Ovary (tissue), 9 donors: ENCODE measurements around the gene GNAL. TPM values are rescaled to one million over a fixed set of nuclear protein-coding genes. Genes with fewer than 3 reads are reported as not detected.
A peak's percentile ranks its signal among the peaks of the same experiment; 100 is the strongest.

Experiments
- DNase-seq, 5 donors: peaks; one replicate each; pipeline ENCODE4 v3.0.0-alpha.2; 2019 to 2020
- H3K27ac ChIP-seq, 2 donors: fragments of 200-600 bp; one replicate each; pipeline versions ENCODE4 v1.5.1 to v1.8.0; 2019 to 2022
- H3K27me3 ChIP-seq: fragments of 200-600 bp; one replicate; pipeline ENCODE4 v1.8.0; 2022
- H3K36me3 ChIP-seq: fragments of 200-600 bp; sonication (generic); one replicate; pipeline ENCODE4 v1.5.1; 2019
- H3K4me1 ChIP-seq: one replicate; pipeline ENCODE4 v1.8.1; 2013; ENCODE audit warnings: mild to moderate bottlenecking, moderate library complexity; ENCODE audit not compliant: insufficient read depth
- H3K4me3 ChIP-seq: fragments of 200-600 bp; sonication (generic); one replicate; pipeline ENCODE4 v1.5.1; 2017
- H3K9me3 ChIP-seq, 2 donors: fragments of 200-600 bp in 1 of 2; sonication (generic) in 1 of 2; one replicate each; pipeline versions ENCODE4 v1.5.1 to v1.8.1; 2013 to 2019; ENCODE audit warnings: mild to moderate bottlenecking in 1 of 2, moderate library complexity in 1 of 2
- EP300 ChIP-seq: sonication (generic); formaldehyde crosslinking; IDR thresholded peaks from one replicate; pipeline ENCODE4 v1.6.1; 2017; ENCODE audit warnings: antibody characterized with exemption
- POLR2A ChIP-seq: fragments of 450-650 bp; IDR thresholded peaks from one replicate; pipeline ENCODE4 v1.6.1; 2017; ENCODE audit warnings: antibody characterized with exemption, mild to moderate bottlenecking, moderate library complexity
- WGBS, 3 donors: extraction: QIAGEN DNeasy Blood & Tissue Kit in 1 of 3; methylation state at CpG; one replicate each; pipeline versions ENCODE4 v1.1.5 to v1.1.7; 2013 to 2017; 5-methylcytosine and 5-hydroxymethylcytosine counted together
- intact Hi-C, 4 donors: fragments of 100-400 bp; cut with DNase I; formaldehyde crosslinking; loops; one replicate each; pipeline versions ENCODE4 v1.11.0 to v1.15.1; 2022 to 2023
- polyA plus RNA-seq, 2 donors: library from polyadenylated mRNA; stranded (reverse); fragments of 200-250 nt in 1 of 2; fragments of 350-450 nt in 1 of 2; fragmentation: Illumina TruSeq in 1 of 2; extraction: RNeasy Lipid Tissue Mini Kit (QIAGEN cat#74804) in 1 of 2; gene quantifications; one replicate each; pipeline ENCODE4 v1.2.3, GENCODE V29; 2013 to 2014
- total RNA-seq, 7 donors: library from RNA; depleted of rRNA in 2 of 7; stranded (reverse); fragments of >200 nt in 2 of 7; fragmentation: NEBNext Ultra II Directional in 3 of 7; extraction: Animal tissue kit (Norgen Biotek cat#: 25700) in 3 of 7; gene quantifications; one replicate each; pipeline versions ENCODE4 v1.1.0 to v1.2.4, GENCODE V29; 2016 to 2023
- TF ChIP-seq, protein P1 (sequence below), 3 donors: fragments of 450-650 bp in 2 of 3; fragments of 200-600 bp in 1 of 3; IDR thresholded peaks; one replicate each; pipeline versions ENCODE4 v1.5.1 to v1.8.0; 2016 to 2022; ENCODE audit warnings: antibody characterized with exemption in 3 of 3, mild to moderate bottlenecking in 1 of 3
- donor health status: DM: no; HTN: no; CAD: no; lungs with moderate emphysema.
- donor health status: DM: no; HTN: no; CAD: no.
- donor health status: Bipolar disorder and iron deficiency.
- donor health status: DM: yes; HTN: yes; CAD: no.
- donor health status: DM: no; HTN: no; CAD: no.
- donor health status: DM: yes; HTN: yes; CAD: no.

The GNAL gene
- total and polyA plus RNA-seq, 9 donors = 1.6 to 15.4 (median 3.4) TPM

- no peaks in the 10 kb centered on the region for H3K27me3 ChIP-seq
- no peaks in the 10 kb centered on the region for H3K9me3 ChIP-seq
- intact Hi-C loops = no loop called here
- H3K4me3 ChIP-seq = no peak overlapping the region
- no peaks in the 10 kb centered on the region for H3K36me3 ChIP-seq
- peaks cover 5% of the 10 kb centered on the region for H3K4me1 ChIP-seq
- no peak overlapping the region for H3K27ac ChIP-seq
- TF ChIP-seq EP300 = no peak
- 86 to 94% (median 93%) methylated on average over 4 of the region's 4 CpGs for WGBS, 3 donors
- no peak for DNase-seq
Measured at GRCh38 chr18:11905613-11906012, 216.5 kb downstream of the GNAL start.

DNA sequence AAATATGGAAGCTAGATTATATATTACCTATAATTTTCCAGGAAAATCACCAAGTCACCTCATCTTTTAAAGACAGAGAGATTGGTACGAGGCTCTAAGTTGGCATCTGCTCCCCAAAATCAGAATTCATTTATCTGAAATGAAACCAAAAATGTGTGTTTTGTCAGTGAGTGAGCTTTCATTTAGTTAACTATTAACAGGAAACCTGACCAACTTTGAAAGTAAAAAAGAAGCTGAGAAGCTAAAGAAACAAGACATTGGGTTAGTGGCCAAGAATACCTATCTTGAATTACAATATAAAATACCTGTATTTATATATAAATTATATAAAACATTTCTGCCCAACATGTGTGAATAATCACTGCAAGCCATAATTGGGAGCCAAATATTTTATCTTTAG is 217.1 kb downstream of the GNAL start:
- no peak overlapping the region for H3K4me3 ChIP-seq
- TF ChIP-seq, protein P1, sequence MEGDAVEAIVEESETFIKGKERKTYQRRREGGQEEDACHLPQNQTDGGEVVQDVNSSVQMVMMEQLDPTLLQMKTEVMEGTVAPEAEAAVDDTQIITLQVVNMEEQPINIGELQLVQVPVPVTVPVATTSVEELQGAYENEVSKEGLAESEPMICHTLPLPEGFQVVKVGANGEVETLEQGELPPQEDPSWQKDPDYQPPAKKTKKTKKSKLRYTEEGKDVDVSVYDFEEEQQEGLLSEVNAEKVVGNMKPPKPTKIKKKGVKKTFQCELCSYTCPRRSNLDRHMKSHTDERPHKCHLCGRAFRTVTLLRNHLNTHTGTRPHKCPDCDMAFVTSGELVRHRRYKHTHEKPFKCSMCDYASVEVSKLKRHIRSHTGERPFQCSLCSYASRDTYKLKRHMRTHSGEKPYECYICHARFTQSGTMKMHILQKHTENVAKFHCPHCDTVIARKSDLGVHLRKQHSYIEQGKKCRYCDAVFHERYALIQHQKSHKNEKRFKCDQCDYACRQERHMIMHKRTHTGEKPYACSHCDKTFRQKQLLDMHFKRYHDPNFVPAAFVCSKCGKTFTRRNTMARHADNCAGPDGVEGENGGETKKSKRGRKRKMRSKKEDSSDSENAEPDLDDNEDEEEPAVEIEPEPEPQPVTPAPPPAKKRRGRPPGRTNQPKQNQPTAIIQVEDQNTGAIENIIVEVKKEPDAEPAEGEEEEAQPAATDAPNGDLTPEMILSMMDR (IDR thresholded peaks at IDR 0.05) = no peak
- TF ChIP-seq EP300 (no peak), POLR2A (no peak)
- intact Hi-C loops = no loop called here
- H3K9me3 ChIP-seq = no peaks in the 10 kb centered on the region
- H3K4me1 ChIP-seq = peaks cover 5% of the 10 kb centered on the region
- no peaks in the 10 kb centered on the region for H3K36me3 ChIP-seq
- H3K27ac ChIP-seq = no peak overlapping the region
- no peak for DNase-seq
- H3K27me3 ChIP-seq = no peaks in the 10 kb centered on the region
- 84 to 98% (median 95%) methylated on average over 1 of the region's 1 CpG for WGBS, 3 donors

GRCh38 chr18:11906926-11907874 is 218.1 kb downstream of the GNAL start:
- Histone ChIP-seq H3K36me3 (no peaks in the 10 kb centered on the region), H3K9me3 (no peaks in the 10 kb centered on the region), H3K4me1 (peaks cover 5% of the 10 kb centered on the region), H3K4me3 (peak overlapping the region; percentile 68), H3K27me3 (no peaks in the 10 kb centered on the region), H3K27ac (no peak overlapping the region)
- intact Hi-C loops = no loop called here
- WGBS, 3 donors = 69 to 71% (median 70%) methylated on average over 20 of the region's 20 CpGs
- TF ChIP-seq, protein P1 (IDR thresholded peaks at IDR 0.05) = no peak
- TF ChIP-seq POLR2A = no peak
- TF ChIP-seq EP300 = no peak
- DNase-seq = no peak

- Histone ChIP-seq H3K4me3 (peak within 1 kb of the TSS; percentile 68), H3K4me1 (peaks cover 5% of the 10 kb centered on the region), H3K27me3 (no peaks in the 10 kb centered on the region), H3K27ac (peak within 1 kb of the TSS; percentile 98 to 100), H3K9me3 (no peaks in the 10 kb centered on the region), H3K36me3 (no peaks in the 10 kb centered on the region)
- 1% methylated on average over 68 to 106 of the region's 106 CpGs for WGBS, 3 donors
- intact Hi-C loops = loop anchor here in 2 of 4 donors (2.0 kb wide), 2 partner anchors 58 to 72 kb away; partner anchors contain the start of genes CHMP1B (in 1 of the 2) and IMPA2 (in 1 of the 2)
- TF ChIP-seq POLR2A (peak; percentile 89), EP300 (no peak)
- TF ChIP-seq, protein P1 (IDR thresholded peaks at IDR 0.05) = no peak
- DNase-seq = peak; percentile 82 to 90 (median 86)
Measured at GRCh38 chr18:11908182-11909060, 219.4 kb downstream of the GNAL start, which contains the start of gene MPPE1. MPPE1 (minus strand) TSS chr18:11908317; CDS start chr18:11897264, 11,053 bp downstream.
